ENCODE data around the gene TANC1.

TANC1 gene

DNA sequence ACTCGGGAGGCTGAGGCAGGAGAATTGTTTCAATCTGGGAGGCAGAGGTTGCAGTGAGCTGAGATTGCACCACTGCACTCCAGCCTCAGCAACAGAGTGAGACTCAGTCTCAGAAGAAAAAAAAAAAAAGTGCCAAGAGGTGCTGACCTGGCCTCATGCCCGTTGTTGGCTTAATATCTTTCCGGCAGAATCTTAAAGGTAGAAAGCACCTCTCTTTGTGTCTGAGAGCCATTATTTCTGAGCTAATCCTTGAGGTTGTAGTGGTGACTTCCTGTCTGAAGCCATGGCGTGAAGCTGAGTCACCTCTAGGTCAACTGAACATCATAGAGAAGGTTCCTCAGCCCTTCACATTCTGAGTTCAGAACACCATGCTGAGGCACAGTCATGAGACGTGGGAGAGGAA lies 257.6 kb downstream of the TANC1 start:
- no peaks in the 10 kb centered on the region for H3K79me2 ChIP-seq (ENCODE audit: insufficient read depth, low read length)
- peaks cover 13% of the 10 kb centered on the region; the same call in 1 of the 2 replicates for H3K36me3 ChIP-seq (ENCODE audit: insufficient read depth, low read length)
- H3K27me3 ChIP-seq (ENCODE audit: insufficient read depth, low read length, poor library complexity, severe bottlenecking) = no peaks in the 10 kb centered on the region
- peaks cover 77% of the 10 kb centered on the region for H3K4me1 ChIP-seq (ENCODE audit: insufficient read depth, low read length, poor library complexity, severe bottlenecking)
- H3K9ac ChIP-seq (ENCODE audit: low read depth, low read length, poor library complexity, severe bottlenecking) = peak overlapping the region; percentile 19
- no peaks in the 10 kb centered on the region for H3K9me2 ChIP-seq (replicated peaks; ENCODE audit: low read depth, low read length)
- no peak overlapping the region for H3K4me3 ChIP-seq (ENCODE audit: low read length, poor library complexity, severe bottlenecking)
- no peaks in the 10 kb centered on the region for H3F3A ChIP-seq (ENCODE audit: low read depth)
- no peaks in the 10 kb centered on the region for H4K20me1 ChIP-seq (ENCODE audit: insufficient read depth, low read length, poor library complexity, severe bottlenecking)
- H3K4me2 ChIP-seq (ENCODE audit: low read depth, low read length, poor library complexity, severe bottlenecking) = peak overlapping the region; percentile 44
- H2AFZ ChIP-seq (ENCODE audit: low read length) = peak overlapping the region; percentile 8; the same call in 1 of the 2 replicates
- TF ChIP-seq, protein P1, sequence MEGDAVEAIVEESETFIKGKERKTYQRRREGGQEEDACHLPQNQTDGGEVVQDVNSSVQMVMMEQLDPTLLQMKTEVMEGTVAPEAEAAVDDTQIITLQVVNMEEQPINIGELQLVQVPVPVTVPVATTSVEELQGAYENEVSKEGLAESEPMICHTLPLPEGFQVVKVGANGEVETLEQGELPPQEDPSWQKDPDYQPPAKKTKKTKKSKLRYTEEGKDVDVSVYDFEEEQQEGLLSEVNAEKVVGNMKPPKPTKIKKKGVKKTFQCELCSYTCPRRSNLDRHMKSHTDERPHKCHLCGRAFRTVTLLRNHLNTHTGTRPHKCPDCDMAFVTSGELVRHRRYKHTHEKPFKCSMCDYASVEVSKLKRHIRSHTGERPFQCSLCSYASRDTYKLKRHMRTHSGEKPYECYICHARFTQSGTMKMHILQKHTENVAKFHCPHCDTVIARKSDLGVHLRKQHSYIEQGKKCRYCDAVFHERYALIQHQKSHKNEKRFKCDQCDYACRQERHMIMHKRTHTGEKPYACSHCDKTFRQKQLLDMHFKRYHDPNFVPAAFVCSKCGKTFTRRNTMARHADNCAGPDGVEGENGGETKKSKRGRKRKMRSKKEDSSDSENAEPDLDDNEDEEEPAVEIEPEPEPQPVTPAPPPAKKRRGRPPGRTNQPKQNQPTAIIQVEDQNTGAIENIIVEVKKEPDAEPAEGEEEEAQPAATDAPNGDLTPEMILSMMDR (conservative IDR thresholded peaks at IDR 0.05; ENCODE audit: low read length) = no peak
- TF ChIP-seq EZH2phosphoT487 (IDR thresholded peaks at IDR 0.05; ENCODE audit: borderline replicate concordance) = no peak
- no peaks in the 10 kb centered on the region for H3K9me3 ChIP-seq (ENCODE audit: insufficient read depth, low read depth, low read length)

DNA sequence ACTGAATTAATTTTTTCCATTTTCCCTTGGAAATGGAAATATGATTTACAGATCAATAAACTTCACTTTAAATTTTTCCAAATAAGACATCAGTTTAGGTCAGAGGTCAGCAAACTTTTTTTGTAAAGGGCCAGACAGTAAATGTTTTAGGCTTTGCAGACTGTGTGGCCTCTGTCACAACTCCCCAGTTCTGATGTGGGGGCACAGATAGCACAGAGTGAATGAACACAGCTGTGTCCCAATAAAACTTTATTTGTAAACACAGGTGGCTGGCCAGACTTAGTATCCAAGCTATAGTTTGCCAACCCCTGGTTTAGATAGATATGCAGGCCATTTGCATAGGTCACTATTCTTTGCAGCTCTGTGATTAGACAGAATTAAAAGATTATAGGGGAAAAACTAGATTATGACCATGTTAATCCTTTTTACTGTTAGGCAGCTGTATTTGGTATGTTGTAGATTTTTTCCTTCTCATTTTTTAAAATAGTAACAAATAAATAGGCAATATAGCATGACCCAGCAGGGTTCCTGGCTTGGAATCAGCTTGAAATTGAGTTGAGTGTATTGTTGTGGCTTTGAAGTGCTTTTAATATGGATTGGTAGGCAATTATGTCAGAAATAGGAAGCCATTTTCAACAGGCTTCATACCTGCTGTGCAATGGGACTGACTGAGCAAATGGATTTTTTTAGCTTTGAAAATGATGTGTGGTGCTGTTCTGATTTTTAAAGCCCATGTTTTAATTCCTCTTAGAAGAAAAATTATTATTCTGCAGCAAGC lies 258.4 kb downstream of the TANC1 start:
- no peaks in the 10 kb centered on the region for H3K79me2 ChIP-seq (ENCODE audit: insufficient read depth, low read length)
- H3K9ac ChIP-seq (ENCODE audit: low read depth, low read length, poor library complexity, severe bottlenecking) = peak overlapping the region; percentile 19
- no peak overlapping the region; the same call in 1 of the 2 replicates for H2AFZ ChIP-seq (ENCODE audit: low read length)
- H3F3A ChIP-seq (ENCODE audit: low read depth) = no peaks in the 10 kb centered on the region
- H3K27me3 ChIP-seq (ENCODE audit: insufficient read depth, low read length, poor library complexity, severe bottlenecking) = no peaks in the 10 kb centered on the region
- H3K4me2 ChIP-seq (ENCODE audit: low read depth, low read length, poor library complexity, severe bottlenecking) = peak overlapping the region; percentile 44
- peak overlapping the region; percentile 7 for H3K4me3 ChIP-seq (ENCODE audit: low read length, poor library complexity, severe bottlenecking)
- peaks cover 13% of the 10 kb centered on the region; the same call in 1 of the 2 replicates for H3K36me3 ChIP-seq (ENCODE audit: insufficient read depth, low read length)
- TF ChIP-seq, protein P1 (conservative IDR thresholded peaks at IDR 0.05; ENCODE audit: low read length) = no peak
- no peak for TF ChIP-seq EZH2phosphoT487 (IDR thresholded peaks at IDR 0.05; ENCODE audit: borderline replicate concordance)
- H4K20me1 ChIP-seq (ENCODE audit: insufficient read depth, low read length, poor library complexity, severe bottlenecking) = no peaks in the 10 kb centered on the region
- no peaks in the 10 kb centered on the region for H3K9me2 ChIP-seq (replicated peaks; ENCODE audit: low read depth, low read length)
- peaks cover 73% of the 10 kb centered on the region for H3K4me1 ChIP-seq (ENCODE audit: insufficient read depth, low read length, poor library complexity, severe bottlenecking)
- H3K9me3 ChIP-seq (ENCODE audit: insufficient read depth, low read depth, low read length) = no peaks in the 10 kb centered on the region

DNA sequence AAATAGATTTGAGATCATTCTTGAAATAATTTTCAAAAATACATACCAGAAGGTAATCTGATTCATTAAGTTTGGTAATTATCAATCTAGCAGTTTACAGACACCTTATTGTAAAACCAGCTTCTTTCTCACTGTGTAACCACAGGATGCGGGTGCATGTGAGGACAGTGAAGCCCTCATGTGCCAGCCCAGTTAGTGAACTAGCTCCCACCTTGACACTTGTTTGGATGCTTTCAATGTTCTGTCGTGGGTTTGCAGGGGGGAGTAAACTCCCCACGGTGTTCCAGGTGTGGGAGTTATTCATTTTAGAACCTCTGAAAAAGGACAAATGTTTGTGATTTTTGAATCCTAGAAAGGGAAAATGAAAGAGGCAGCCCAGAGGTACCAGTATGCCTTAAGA lies 259.0 kb downstream of the TANC1 start:
- no peaks in the 10 kb centered on the region for H4K20me1 ChIP-seq (ENCODE audit: insufficient read depth, low read length, poor library complexity, severe bottlenecking)
- no peaks in the 10 kb centered on the region for H3K27me3 ChIP-seq (ENCODE audit: insufficient read depth, low read length, poor library complexity, severe bottlenecking)
- H3K36me3 ChIP-seq (ENCODE audit: insufficient read depth, low read length) = peaks cover 13% of the 10 kb centered on the region; the same call in 1 of the 2 replicates
- no peak overlapping the region; the same call in 1 of the 2 replicates for H2AFZ ChIP-seq (ENCODE audit: low read length)
- peaks cover 66% of the 10 kb centered on the region for H3K4me1 ChIP-seq (ENCODE audit: insufficient read depth, low read length, poor library complexity, severe bottlenecking)
- H3F3A ChIP-seq (ENCODE audit: low read depth) = no peaks in the 10 kb centered on the region
- peak overlapping the region; percentile 19 for H3K9ac ChIP-seq (ENCODE audit: low read depth, low read length, poor library complexity, severe bottlenecking)
- TF ChIP-seq EZH2phosphoT487 (IDR thresholded peaks at IDR 0.05; ENCODE audit: borderline replicate concordance) = no peak
- TF ChIP-seq, protein P1 (conservative IDR thresholded peaks at IDR 0.05; ENCODE audit: low read length) = no peak
- no peaks in the 10 kb centered on the region for H3K9me3 ChIP-seq (ENCODE audit: insufficient read depth, low read depth, low read length)
- H3K79me2 ChIP-seq (ENCODE audit: insufficient read depth, low read length) = no peaks in the 10 kb centered on the region
- H3K4me2 ChIP-seq (ENCODE audit: low read depth, low read length, poor library complexity, severe bottlenecking) = peak overlapping the region; percentile 44
- H3K9me2 ChIP-seq (replicated peaks; ENCODE audit: low read depth, low read length) = no peaks in the 10 kb centered on the region
- H3K4me3 ChIP-seq (ENCODE audit: low read length, poor library complexity, severe bottlenecking) = peak overlapping the region; percentile 7
